ENCODE measurements around the gene CWF19L2. TPM values are rescaled to one million over a fixed set of nuclear protein-coding genes. Genes with fewer than 3 reads are reported as not detected.

The CWF19L2 gene
- total RNA-seq, 8 experiments from 2014 or later: 12.7 to 23.6 (median 15.4) TPM

DNA sequence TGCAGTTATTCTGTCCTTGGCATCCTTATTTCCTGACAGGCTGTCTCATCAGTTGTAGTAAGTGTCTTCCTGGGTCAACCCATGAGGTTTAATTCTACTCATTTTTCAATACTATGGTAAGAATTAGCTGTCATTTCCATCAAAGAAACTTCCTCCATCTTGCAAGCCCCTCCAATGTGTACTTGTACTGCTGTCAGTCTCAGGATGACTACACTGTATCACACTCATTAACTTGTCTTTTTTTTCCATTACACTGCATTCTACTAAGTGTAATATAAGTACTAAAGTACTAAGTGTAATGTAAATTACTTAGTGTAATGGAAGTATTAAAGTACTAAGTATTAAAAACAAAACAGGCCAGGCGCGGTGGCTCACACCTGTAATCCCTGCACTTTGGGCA lies 102.8 kb downstream of the CWF19L2 start:
- in situ Hi-C loops (cut with MboI; ENCODE audit: low pct_unique_long_range_greater_than_20kb in 2 of 9, low sequenced_read_pairs in 9 of 9, unreplicated experiment in 9 of 9): no loop called here
- WGBS, 10 experiments: 50 to 100% (median 93%) methylated on average over 2 of the region's 2 CpGs; no CpG with 5 or more reads in 4 of the 10 experiments
- no peak for ATAC-seq (replicated peaks in 6 of 8)
- H3K4me3 ChIP-seq: no peak overlapping the region
- H3K4me1 ChIP-seq (replicated peaks in 1 of 2): no peaks in the 10 kb centered on the region
- no peak overlapping the region for H3K27ac ChIP-seq

DNA sequence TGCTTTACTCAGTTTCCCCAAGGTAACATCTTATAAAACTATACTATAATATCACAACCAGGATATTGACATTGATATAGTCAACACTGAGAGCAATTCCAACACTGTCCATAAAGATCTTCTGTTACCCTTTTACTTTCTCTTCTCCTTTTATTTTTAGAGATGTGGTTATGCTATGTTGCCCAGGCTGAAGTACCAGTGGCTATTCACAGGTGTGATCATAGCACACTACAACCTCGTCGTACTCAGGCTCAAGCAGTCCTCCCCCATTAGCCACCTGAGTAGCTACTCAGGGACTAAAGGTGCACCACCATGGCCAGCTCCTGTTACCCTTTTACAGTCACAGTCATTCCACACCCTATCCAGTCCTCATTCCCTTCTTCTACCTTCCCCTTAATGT lies 119.7 kb downstream of the CWF19L2 start:
- in situ Hi-C loops (cut with MboI; ENCODE audit: low pct_unique_long_range_greater_than_20kb in 2 of 9, low sequenced_read_pairs in 9 of 9, unreplicated experiment in 9 of 9): no loop called here

GRCh38 chr11:107331728-107332127 lies 125.9 kb downstream of the CWF19L2 start:
- WGBS, 10 experiments: 78 to 100% (median 89%) methylated on average over 1 of the region's 1 CpG; no CpG with 5 or more reads in 4 of the 10 experiments
- no peak for ATAC-seq (replicated peaks in 6 of 8)
- no peak overlapping the region for H3K27ac ChIP-seq
- no peak overlapping the region for H3K4me3 ChIP-seq
- in situ Hi-C loops (cut with MboI; ENCODE audit: low pct_unique_long_range_greater_than_20kb in 2 of 9, low sequenced_read_pairs in 9 of 9, unreplicated experiment in 9 of 9): no loop called here
- no peaks in the 10 kb centered on the region for H3K4me1 ChIP-seq (replicated peaks in 1 of 2)

More for the DNA sequence above, 119.7 kb downstream of the CWF19L2 start:
- H3K4me1 ChIP-seq (replicated peaks in 1 of 2): no peaks in the 10 kb centered on the region
- no peak overlapping the region for H3K27ac ChIP-seq
- WGBS, 10 experiments: 83 to 100% (median 94%) methylated on average over 1 to 2 of the region's 2 CpGs; no CpG with 5 or more reads in 6 of the 10 experiments
- no peak overlapping the region for H3K4me3 ChIP-seq
- no peak for ATAC-seq (replicated peaks in 6 of 8)

DNA sequence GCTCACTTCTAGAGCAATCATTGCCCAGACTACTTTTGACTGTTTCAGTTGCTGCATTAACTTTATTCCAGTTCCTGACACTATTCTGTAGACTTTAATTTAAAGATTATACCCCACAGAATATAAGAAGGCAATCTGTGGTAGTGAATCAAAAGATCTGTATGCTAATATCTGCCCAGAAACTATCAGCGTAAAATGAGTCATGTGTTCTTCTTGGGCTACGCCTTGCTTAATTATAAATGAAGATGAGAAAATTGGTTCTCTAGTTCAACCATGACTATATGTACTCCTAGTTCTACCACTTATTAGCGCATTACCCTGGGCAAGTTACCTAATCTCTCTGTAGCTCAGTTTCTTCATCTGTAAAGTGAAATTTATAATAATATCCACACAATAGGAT lies 128.5 kb downstream of the CWF19L2 start:
- H3K27ac ChIP-seq: no peak overlapping the region
- 59 to 100% (median 90%) methylated on average over 1 to 3 of the region's 3 CpGs; no CpG with 5 or more reads in 1 of the 10 experiments for WGBS, 10 experiments
- peak in 2 of 8 experiments; percentile 91 to 92 for ATAC-seq (replicated peaks in 6 of 8)
- no peak overlapping the region for H3K4me3 ChIP-seq
- in situ Hi-C loops (cut with MboI; ENCODE audit: low pct_unique_long_range_greater_than_20kb in 2 of 9, low sequenced_read_pairs in 9 of 9, unreplicated experiment in 9 of 9): no loop called here
- H3K4me1 ChIP-seq (replicated peaks in 1 of 2): no peaks in the 10 kb centered on the region

GRCh38 chr11:107316426-107316825 lies 141.2 kb downstream of the CWF19L2 start:
- in situ Hi-C loops (cut with MboI; ENCODE audit: low pct_unique_long_range_greater_than_20kb in 2 of 9, low sequenced_read_pairs in 9 of 9, unreplicated experiment in 9 of 9): no loop called here
- Histone ChIP-seq H3K4me3 (no peak overlapping the region), H3K27ac (no peak overlapping the region), H3K4me1 (replicated peaks in 1 of 2) (no peaks in the 10 kb centered on the region)
- 38 to 100% (median 92%) methylated on average over 1 of the region's 1 CpG; no CpG with 5 or more reads in 4 of the 10 experiments for WGBS, 10 experiments
- ATAC-seq (replicated peaks in 6 of 8): no peak

- WGBS, 10 experiments: 0 to 86% (median 63%) methylated on average over 1 to 2 of the region's 2 CpGs; no CpG with 5 or more reads in 4 of the 10 experiments
- in situ Hi-C loops (cut with MboI; ENCODE audit: low pct_unique_long_range_greater_than_20kb in 2 of 9, low sequenced_read_pairs in 9 of 9, unreplicated experiment in 9 of 9): no loop called here
- Histone ChIP-seq H3K27ac (no peak overlapping the region), H3K4me3 (no peak overlapping the region), H3K4me1 (replicated peaks in 1 of 2) (no peaks in the 10 kb centered on the region)
- no peak for ATAC-seq (replicated peaks in 6 of 8)
Measured at GRCh38 chr11:107307991-107308390, 149.6 kb downstream of the CWF19L2 start.

GRCh38 chr11:107301878-107302277 lies 155.7 kb downstream of the CWF19L2 start:
- Histone ChIP-seq H3K4me3 (no peak overlapping the region), H3K4me1 (replicated peaks in 1 of 2) (no peaks in the 10 kb centered on the region), H3K27ac (no peak overlapping the region)
- WGBS, 10 experiments: 60 to 100% (median 100%) methylated on average over 1 of the region's 1 CpG; no CpG with 5 or more reads in 1 of the 10 experiments
- in situ Hi-C loops (cut with MboI; ENCODE audit: low pct_unique_long_range_greater_than_20kb in 2 of 9, low sequenced_read_pairs in 9 of 9, unreplicated experiment in 9 of 9): no loop called here
- peak in 3 of 8 experiments; percentile 58 to 84 (median 74) for ATAC-seq (replicated peaks in 6 of 8)

DNA sequence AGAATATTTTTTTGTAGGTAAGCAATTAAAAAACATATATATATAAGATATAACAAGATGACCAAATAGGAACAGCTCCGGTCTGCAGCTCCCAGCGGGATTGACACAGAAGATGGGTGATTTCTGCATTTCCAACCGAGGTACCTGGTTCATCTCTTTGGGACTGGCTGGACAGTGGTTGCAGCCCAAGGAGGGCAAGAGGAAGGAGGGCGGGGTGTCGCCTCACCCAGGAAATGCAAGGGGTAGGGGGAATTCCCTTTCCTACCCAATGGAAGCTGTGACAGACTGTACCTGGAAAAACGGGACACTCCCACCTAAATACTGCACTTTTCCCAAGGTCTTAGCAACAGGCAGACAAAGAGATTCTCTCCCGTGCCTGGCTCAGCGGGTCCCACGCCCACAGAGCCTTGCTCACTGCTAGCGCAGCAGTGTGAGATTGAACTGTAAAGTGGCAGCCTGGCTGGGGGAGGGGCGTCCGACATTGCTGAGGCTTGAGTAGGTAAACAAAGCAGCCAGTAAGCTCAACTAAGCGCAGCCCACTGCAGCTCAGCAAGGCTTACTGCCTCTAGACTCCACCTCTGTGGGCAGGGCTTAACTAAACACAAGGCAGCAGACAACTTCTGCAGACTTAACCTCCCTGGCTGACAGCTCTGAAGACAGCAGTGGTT lies 163.8 kb downstream of the CWF19L2 start:
- no peak overlapping the region for H3K4me3 ChIP-seq
- 66 to 100% (median 96%) methylated on average over 2 to 8 of the region's 13 CpGs; no CpG with 5 or more reads in 3 of the 10 experiments for WGBS, 10 experiments
- peak overlapping the region in 1 of 2 donors; percentile 55 for H3K27ac ChIP-seq
- H3K4me1 ChIP-seq (replicated peaks in 1 of 2): peaks cover 0 to 4% of the 10 kb centered on the region in 2 donors
- peak in 5 of 8 experiments; percentile 44 to 100 (median 80) for ATAC-seq (replicated peaks in 6 of 8)
- in situ Hi-C loops (cut with MboI; ENCODE audit: low pct_unique_long_range_greater_than_20kb in 2 of 9, low sequenced_read_pairs in 9 of 9, unreplicated experiment in 9 of 9): no loop called here

GRCh38 chr11:107282195-107282594 lies 175.4 kb downstream of the CWF19L2 start:
- WGBS, 10 experiments: 67 to 100% (median 100%) methylated on average over 1 of the region's 1 CpG; no CpG with 5 or more reads in 6 of the 10 experiments
- Histone ChIP-seq H3K4me3 (no peak overlapping the region), H3K27ac (no peak overlapping the region), H3K4me1 (replicated peaks in 1 of 2) (no peaks in the 10 kb centered on the region)
- no peak for ATAC-seq (replicated peaks in 6 of 8)
- in situ Hi-C loops (cut with MboI; ENCODE audit: low pct_unique_long_range_greater_than_20kb in 2 of 9, low sequenced_read_pairs in 9 of 9, unreplicated experiment in 9 of 9): no loop called here

Other genes with a start within 250 kb of the CWF19L2 start
- gene ALKBH8, start 107.9 kb upstream of the CWF19L2 start, total RNA-seq: 10 to 100 TPM in 4 of 8 experiments, 1 to 10 TPM in 4; 7.2 to 12.1 (median 9.4) TPM
- gene ELMOD1, start 133.3 kb upstream of the CWF19L2 start, total RNA-seq: 10 to 100 TPM in 6 of 8 experiments, 1 to 10 TPM in 2; 4.9 to 75.7 (median 34.9) TPM

All from motor neuron (in vitro differentiated cells).